ENCODE measurements around the gene KRTAP10-2. TPM values are rescaled to one million over a fixed set of nuclear protein-coding genes. Genes with fewer than 3 reads are reported as not detected.

Gene KRTAP10-2
- total and polyA plus RNA-seq, 2 experiments from 2014 or later, result 0.24 TPM; not detected in 1

DNA sequence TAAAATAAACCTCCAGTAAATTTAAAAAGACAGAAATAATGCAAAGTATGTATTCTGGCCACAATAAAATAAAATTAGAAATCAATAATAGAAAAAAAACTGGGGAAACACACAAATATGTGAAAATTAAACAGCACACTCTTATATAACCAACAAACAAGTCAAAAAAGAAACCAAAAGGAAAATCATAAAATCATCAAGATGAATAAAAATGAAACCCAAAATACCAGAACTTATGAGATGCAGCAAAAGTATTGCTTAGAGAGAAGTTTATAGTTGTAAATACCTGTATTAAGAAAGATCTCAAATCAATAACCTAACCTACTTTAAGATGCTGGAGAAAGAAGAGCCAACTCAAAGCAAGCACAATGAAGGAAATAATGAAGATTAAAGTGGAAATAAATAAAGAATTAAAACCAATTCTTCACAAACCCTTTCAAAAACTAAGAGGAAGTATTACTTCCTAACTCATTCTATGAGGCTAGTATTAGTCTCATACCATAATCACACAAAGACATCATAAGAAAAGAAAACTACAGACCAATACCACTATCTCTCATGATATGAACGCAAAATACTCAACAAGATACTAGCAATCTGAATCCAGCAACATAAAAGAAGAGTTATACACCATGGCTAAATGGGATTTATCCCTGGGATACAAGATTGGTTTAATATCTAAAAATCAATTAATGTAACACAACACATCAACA is 13.7 kb upstream of the KRTAP10-2 start:
- no peak overlapping the region for H2AFZ ChIP-seq
- no peaks in the 10 kb centered on the region for H3K4me1 ChIP-seq (ENCODE audit: insufficient read depth)
- no peak overlapping the region for H3K27ac ChIP-seq (ENCODE audit: low read depth)
- TF ChIP-seq, protein P1, sequence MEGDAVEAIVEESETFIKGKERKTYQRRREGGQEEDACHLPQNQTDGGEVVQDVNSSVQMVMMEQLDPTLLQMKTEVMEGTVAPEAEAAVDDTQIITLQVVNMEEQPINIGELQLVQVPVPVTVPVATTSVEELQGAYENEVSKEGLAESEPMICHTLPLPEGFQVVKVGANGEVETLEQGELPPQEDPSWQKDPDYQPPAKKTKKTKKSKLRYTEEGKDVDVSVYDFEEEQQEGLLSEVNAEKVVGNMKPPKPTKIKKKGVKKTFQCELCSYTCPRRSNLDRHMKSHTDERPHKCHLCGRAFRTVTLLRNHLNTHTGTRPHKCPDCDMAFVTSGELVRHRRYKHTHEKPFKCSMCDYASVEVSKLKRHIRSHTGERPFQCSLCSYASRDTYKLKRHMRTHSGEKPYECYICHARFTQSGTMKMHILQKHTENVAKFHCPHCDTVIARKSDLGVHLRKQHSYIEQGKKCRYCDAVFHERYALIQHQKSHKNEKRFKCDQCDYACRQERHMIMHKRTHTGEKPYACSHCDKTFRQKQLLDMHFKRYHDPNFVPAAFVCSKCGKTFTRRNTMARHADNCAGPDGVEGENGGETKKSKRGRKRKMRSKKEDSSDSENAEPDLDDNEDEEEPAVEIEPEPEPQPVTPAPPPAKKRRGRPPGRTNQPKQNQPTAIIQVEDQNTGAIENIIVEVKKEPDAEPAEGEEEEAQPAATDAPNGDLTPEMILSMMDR (conservative IDR thresholded peaks at IDR 0.05; ENCODE audit: low read depth in 2 of 2), result no peak
- TF ChIP-seq POLR2AphosphoS5 (IDR thresholded peaks at IDR 0.05; ENCODE audit: low read depth) (no peak), ZNF331 (CRISPR knock-in tag; IDR thresholded peaks at IDR 0.05; ENCODE audit: low read depth) (no peak), NANOG (IDR thresholded peaks at IDR 0.05; ENCODE audit: borderline replicate concordance) (no peak), STAT1 (IDR thresholded peaks at IDR 0.05; ENCODE audit: unreplicated experiment) (no peak), CREB1 (CRISPR knock-in tag; IDR thresholded peaks at IDR 0.05; ENCODE audit: low read depth) (no peak)
- H3K79me2 ChIP-seq (replicated peaks; ENCODE audit: insufficient read depth), result no peaks in the 10 kb centered on the region
- H3K36me3 ChIP-seq (ENCODE audit: insufficient read depth), result no peaks in the 10 kb centered on the region
- peaks cover 3% of the 10 kb centered on the region; the same call in 1 of the 3 replicates for H3K9me3 Mint-ChIP-seq
- no peaks in the 10 kb centered on the region for H4K20me1 ChIP-seq (replicated peaks; ENCODE audit: insufficient read depth)
- no peak overlapping the region for H3K4me2 ChIP-seq
- H3K36me3 Mint-ChIP-seq (ENCODE audit: low read depth), result no peaks in the 10 kb centered on the region
- H3F3A ChIP-seq (replicated peaks; ENCODE audit: low read depth), result no peaks in the 10 kb centered on the region
- H3K4me3 ChIP-seq, result no peak overlapping the region
- no peak overlapping the region for H3K27ac Mint-ChIP-seq
- H3K4me3 Mint-ChIP-seq, result no peak overlapping the region
- peaks cover 7% of the 10 kb centered on the region for H3K27me3 Mint-ChIP-seq (ENCODE audit: insufficient read depth, low read depth, poor library complexity)
- no peaks in the 10 kb centered on the region for H3K4me1 Mint-ChIP-seq
- no peaks in the 10 kb centered on the region for H3K27me3 ChIP-seq (ENCODE audit: insufficient read depth)
- ATAC-seq, result no peak
- H3K9me2 ChIP-seq (ENCODE audit: insufficient read depth), result no peaks in the 10 kb centered on the region
- DNase-seq (ENCODE audit: low spot score), result no peak

DNA sequence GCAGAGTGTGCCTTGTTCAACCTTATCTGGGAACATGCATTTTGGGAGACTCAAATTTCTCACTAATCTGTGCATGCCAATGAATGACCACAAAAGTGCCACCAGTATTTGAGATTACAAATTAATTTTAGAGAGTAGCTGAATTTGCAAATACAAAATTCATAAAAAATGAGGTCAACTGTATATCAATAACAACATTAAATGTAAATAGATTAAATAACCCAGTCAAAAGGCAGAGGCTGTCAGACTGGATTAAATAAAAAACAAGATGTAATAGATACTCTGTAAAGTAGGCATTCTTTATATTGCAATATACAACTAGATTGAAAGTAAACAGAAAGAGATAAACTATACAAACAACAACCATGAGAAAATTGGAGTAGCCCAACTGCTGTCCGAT is 12.8 kb upstream of the KRTAP10-2 start:
- Histone ChIP-seq H3K4me3 (no peak overlapping the region), H3F3A (replicated peaks; ENCODE audit: low read depth) (no peaks in the 10 kb centered on the region), H2AFZ (no peak overlapping the region), H3K9me2 (ENCODE audit: insufficient read depth) (no peaks in the 10 kb centered on the region), H3K79me2 (replicated peaks; ENCODE audit: insufficient read depth) (no peaks in the 10 kb centered on the region), H3K27me3 (ENCODE audit: insufficient read depth) (no peaks in the 10 kb centered on the region), H3K4me2 (no peak overlapping the region), H3K27ac (ENCODE audit: low read depth) (no peak overlapping the region), H3K36me3 (ENCODE audit: insufficient read depth) (no peaks in the 10 kb centered on the region), H3K4me1 (ENCODE audit: insufficient read depth) (no peaks in the 10 kb centered on the region), H4K20me1 (replicated peaks; ENCODE audit: insufficient read depth) (no peaks in the 10 kb centered on the region)
- ATAC-seq (no peak), DNase-seq (ENCODE audit: low spot score) (no peak)
- Mint-ChIP-seq H3K27me3 (ENCODE audit: insufficient read depth, low read depth, poor library complexity) (peaks cover 5% of the 10 kb centered on the region), H3K36me3 (ENCODE audit: low read depth) (no peaks in the 10 kb centered on the region), H3K27ac (no peak overlapping the region), H3K9me3 (no peaks in the 10 kb centered on the region), H3K4me1 (no peaks in the 10 kb centered on the region), H3K4me3 (no peak overlapping the region)
- TF ChIP-seq, protein P2, sequence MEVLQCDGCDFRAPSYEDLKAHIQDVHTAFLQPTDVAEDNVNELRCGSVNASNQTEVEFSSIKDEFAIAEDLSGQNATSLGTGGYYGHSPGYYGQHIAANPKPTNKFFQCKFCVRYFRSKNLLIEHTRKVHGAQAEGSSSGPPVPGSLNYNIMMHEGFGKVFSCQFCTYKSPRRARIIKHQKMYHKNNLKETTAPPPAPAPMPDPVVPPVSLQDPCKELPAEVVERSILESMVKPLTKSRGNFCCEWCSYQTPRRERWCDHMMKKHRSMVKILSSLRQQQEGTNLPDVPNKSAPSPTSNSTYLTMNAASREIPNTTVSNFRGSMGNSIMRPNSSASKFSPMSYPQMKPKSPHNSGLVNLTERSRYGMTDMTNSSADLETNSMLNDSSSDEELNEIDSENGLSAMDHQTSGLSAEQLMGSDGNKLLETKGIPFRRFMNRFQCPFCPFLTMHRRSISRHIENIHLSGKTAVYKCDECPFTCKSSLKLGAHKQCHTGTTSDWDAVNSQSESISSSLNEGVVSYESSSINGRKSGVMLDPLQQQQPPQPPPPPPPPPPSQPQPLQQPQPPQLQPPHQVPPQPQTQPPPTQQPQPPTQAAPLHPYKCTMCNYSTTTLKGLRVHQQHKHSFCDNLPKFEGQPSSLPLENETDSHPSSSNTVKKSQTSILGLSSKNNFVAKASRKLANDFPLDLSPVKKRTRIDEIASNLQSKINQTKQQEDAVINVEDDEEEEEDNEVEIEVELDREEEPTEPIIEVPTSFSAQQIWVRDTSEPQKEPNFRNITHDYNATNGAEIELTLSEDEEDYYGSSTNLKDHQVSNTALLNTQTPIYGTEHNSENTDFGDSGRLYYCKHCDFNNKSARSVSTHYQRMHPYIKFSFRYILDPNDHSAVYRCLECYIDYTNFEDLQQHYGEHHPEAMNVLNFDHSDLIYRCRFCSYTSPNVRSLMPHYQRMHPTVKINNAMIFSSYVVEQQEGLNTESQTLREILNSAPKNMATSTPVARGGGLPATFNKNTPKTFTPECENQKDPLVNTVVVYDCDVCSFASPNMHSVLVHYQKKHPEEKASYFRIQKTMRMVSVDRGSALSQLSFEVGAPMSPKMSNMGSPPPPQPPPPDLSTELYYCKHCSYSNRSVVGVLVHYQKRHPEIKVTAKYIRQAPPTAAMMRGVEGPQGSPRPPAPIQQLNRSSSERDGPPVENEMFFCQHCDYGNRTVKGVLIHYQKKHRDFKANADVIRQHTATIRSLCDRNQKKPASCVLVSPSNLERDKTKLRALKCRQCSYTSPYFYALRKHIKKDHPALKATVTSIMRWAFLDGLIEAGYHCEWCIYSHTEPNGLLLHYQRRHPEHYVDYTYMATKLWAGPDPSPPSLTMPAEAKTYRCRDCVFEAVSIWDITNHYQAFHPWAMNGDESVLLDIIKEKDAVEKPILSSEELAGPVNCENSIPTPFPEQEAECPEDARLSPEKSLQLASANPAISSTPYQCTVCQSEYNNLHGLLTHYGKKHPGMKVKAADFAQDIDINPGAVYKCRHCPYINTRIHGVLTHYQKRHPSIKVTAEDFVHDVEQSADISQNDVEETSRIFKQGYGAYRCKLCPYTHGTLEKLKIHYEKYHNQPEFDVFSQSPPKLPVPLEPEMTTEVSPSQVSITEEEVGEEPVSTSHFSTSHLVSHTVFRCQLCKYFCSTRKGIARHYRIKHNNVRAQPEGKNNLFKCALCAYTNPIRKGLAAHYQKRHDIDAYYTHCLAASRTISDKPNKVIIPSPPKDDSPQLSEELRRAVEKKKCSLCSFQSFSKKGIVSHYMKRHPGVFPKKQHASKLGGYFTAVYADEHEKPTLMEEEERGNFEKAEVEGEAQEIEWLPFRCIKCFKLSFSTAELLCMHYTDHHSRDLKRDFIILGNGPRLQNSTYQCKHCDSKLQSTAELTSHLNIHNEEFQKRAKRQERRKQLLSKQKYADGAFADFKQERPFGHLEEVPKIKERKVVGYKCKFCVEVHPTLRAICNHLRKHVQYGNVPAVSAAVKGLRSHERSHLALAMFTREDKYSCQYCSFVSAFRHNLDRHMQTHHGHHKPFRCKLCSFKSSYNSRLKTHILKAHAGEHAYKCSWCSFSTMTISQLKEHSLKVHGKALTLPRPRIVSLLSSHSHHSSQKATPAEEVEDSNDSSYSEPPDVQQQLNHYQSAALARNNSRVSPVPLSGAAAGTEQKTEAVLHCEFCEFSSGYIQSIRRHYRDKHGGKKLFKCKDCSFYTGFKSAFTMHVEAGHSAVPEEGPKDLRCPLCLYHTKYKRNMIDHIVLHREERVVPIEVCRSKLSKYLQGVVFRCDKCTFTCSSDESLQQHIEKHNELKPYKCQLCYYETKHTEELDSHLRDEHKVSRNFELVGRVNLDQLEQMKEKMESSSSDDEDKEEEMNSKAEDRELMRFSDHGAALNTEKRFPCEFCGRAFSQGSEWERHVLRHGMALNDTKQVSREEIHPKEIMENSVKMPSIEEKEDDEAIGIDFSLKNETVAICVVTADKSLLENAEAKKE (CRISPR knock-in tag; IDR thresholded peaks at IDR 0.05), result no peak
- no peak for TF ChIP-seq POLR2AphosphoS5 (IDR thresholded peaks at IDR 0.05; ENCODE audit: low read depth)
- no peak for TF ChIP-seq ZNF114 (CRISPR knock-in tag; IDR thresholded peaks at IDR 0.05)
- TF ChIP-seq, protein P1 (conservative IDR thresholded peaks at IDR 0.05; ENCODE audit: low read depth in 2 of 2), result no peak
- no peak for TF ChIP-seq STAT1 (IDR thresholded peaks at IDR 0.05; ENCODE audit: unreplicated experiment)
- TF ChIP-seq EZH2 (IDR thresholded peaks at IDR 0.05; ENCODE audit: low read depth, unreplicated experiment), result no peak
- TF ChIP-seq CREB1 (CRISPR knock-in tag; IDR thresholded peaks at IDR 0.05; ENCODE audit: low read depth), result no peak
- TF ChIP-seq NANOG (IDR thresholded peaks at IDR 0.05; ENCODE audit: borderline replicate concordance), result no peak

Data from GM23338 (cell line).